Bladder microvascular endothelial cell (primary cell): ENCODE results near the gene NDUFB7. TPM values are rescaled to one million over a fixed set of nuclear protein-coding genes. Genes with fewer than 3 reads are reported as not detected.

Experiments used
- total RNA-seq: library from RNA; depleted of rRNA; stranded (reverse); fragments of >200 nt; gene quantifications from 2 replicates; pipeline ENCODE4 v1.2.3, GENCODE V29; 2014

NDUFB7 gene
- total RNA-seq, result 210 and 463 TPM in 2 replicates

GRCh38 chr19:14571695-14572490 lies at the start of gene NDUFB7:
Gene NDUFB7, minus strand, starts transcription at chr19:14572066. Its CDS starts 66 bp downstream, at chr19:14572000.

GRCh38 chr19:14582894-14583340 lies 11.1 kb upstream of the NDUFB7 start, which contains the start of gene CLEC17A:
Gene CLEC17A, plus strand, starts transcription at chr19:14583084. Its CDS starts 77 bp downstream, at chr19:14583161.

GRCh38 chr19:14529254-14530004 lies 42.4 kb downstream of the NDUFB7 start, which contains the start of gene TECR:
Gene TECR, plus strand, starts transcription at chr19:14529594. Its CDS starts 103 bp downstream, at chr19:14529697.

GRCh38 chr19:14517840-14518505 lies 53.9 kb downstream of the NDUFB7 start, which contains the start of gene DNAJB1:
Gene DNAJB1, minus strand, starts transcription at chr19:14518397. Its CDS starts 48 bp downstream, at chr19:14518349.

Other genes with a start within 250 kb of the NDUFB7 start
- gene ADGRE5, start 190.6 kb downstream of the NDUFB7 start, total RNA-seq, result 1.3 and 12.8 TPM in 2 replicates
- gene DDX39A, start 152.7 kb downstream of the NDUFB7 start, total RNA-seq, result 77.7 and 97.1 TPM in 2 replicates
- 209 and 330 TPM in 2 replicates for gene PKN1, start 138.8 kb downstream of the NDUFB7 start, total RNA-seq
- gene PTGER1, start 96.7 kb downstream of the NDUFB7 start, total RNA-seq, result 0.16 TPM in 1 of 2 replicates, not detected in the other
- gene GIPC1, start 75.9 kb downstream of the NDUFB7 start, total RNA-seq, result 129 and 137 TPM in 2 replicates
- 19.6 and 40.4 TPM in 2 replicates for gene DNAJB1, start 53.7 kb downstream of the NDUFB7 start, total RNA-seq
- gene TECR, start 42.5 kb downstream of the NDUFB7 start, total RNA-seq, result 12.0 and 23.1 TPM in 2 replicates
- 0.06 TPM in 1 of 2 replicates, not detected in the other for gene CLEC17A, start 11.0 kb upstream of the NDUFB7 start, total RNA-seq
- gene ADGRE3, start 102.8 kb upstream of the NDUFB7 start, total RNA-seq, result not detected in 2 replicates
- 5.7 and 15.8 TPM in 2 replicates for gene ZNF333, start 118.0 kb upstream of the NDUFB7 start, total RNA-seq
- gene ADGRE2, start 206.5 kb upstream of the NDUFB7 start, total RNA-seq, result 0.06 TPM in 1 of 2 replicates, not detected in the other